22Rv1 (cell line): ENCODE measurements around the gene SPIRE1.

Source experiments
- ZFX ChIP-seq: fragments of 450-650 bp; IDR thresholded peaks from 2 replicates; pipeline ENCODE4 v1.6.1; 2017; ENCODE audit warnings: antibody characterized with exemption, borderline replicate concordance
- TF ChIP-seq, protein P1 (sequence below): fragments of 450-650 bp; IDR thresholded peaks from 2 replicates; pipeline ENCODE4 v1.5.1; 2017; ENCODE audit warnings: mild to moderate bottlenecking

DNA sequence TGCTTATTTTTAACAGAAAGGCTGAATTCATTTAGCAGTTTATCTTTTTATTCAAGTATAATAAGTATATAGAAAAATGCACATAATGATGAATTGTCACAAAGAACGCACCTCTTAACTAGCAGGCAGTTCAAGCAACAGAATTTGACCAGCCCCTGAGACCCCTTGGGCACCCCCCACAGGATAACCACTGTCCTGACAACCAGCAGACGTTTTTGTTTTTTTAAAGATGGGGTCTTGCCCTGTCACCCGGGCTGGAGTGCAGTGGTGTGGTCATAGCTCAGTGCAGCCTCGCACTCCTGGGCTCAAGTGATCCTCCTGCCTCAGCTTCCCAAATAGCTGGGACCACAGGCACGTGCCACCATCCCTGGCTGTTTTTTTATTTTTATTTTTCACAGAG lies 236.2 kb downstream of the SPIRE1 start:
- TF ChIP-seq, protein P1, sequence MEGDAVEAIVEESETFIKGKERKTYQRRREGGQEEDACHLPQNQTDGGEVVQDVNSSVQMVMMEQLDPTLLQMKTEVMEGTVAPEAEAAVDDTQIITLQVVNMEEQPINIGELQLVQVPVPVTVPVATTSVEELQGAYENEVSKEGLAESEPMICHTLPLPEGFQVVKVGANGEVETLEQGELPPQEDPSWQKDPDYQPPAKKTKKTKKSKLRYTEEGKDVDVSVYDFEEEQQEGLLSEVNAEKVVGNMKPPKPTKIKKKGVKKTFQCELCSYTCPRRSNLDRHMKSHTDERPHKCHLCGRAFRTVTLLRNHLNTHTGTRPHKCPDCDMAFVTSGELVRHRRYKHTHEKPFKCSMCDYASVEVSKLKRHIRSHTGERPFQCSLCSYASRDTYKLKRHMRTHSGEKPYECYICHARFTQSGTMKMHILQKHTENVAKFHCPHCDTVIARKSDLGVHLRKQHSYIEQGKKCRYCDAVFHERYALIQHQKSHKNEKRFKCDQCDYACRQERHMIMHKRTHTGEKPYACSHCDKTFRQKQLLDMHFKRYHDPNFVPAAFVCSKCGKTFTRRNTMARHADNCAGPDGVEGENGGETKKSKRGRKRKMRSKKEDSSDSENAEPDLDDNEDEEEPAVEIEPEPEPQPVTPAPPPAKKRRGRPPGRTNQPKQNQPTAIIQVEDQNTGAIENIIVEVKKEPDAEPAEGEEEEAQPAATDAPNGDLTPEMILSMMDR, result no peak
- TF ChIP-seq ZFX, result no peak
